Ectodermal cell (in vitro differentiated cells): Measurements from ENCODE around the gene TRANK1.

ENCODE experiments used
- H3K27ac ChIP-seq: 2 replicates; pipeline ENCODE4 v1.7.0; 2013; ENCODE audit warnings: mild to moderate bottlenecking, low read depth, low read length; ENCODE audit not compliant: insufficient read depth, poor library complexity, severe bottlenecking
- H3K27me3 ChIP-seq: 2 replicates; pipeline ENCODE4 v1.7.0; 2013; ENCODE audit warnings: mild to moderate bottlenecking, low read length; ENCODE audit not compliant: insufficient read depth, control insufficient read depth, poor library complexity, severe bottlenecking
- H3K36me3 ChIP-seq: one replicate; pipeline ENCODE4 v1.7.0; 2013; ENCODE audit warnings: low read length; ENCODE audit not compliant: control insufficient read depth, insufficient read depth
- H3K4me1 ChIP-seq: one replicate; pipeline ENCODE4 v1.7.0; 2013; ENCODE audit warnings: low read length; ENCODE audit not compliant: control insufficient read depth, insufficient read depth
- H3K4me3 ChIP-seq: 2 replicates; pipeline ENCODE4 v1.7.0; 2013; ENCODE audit warnings: low read depth, low read length, control low read depth; ENCODE audit not compliant: insufficient read depth
- H3K9me3 ChIP-seq: 2 replicates; pipeline ENCODE4 v1.7.0; 2013; ENCODE audit warnings: mild to moderate bottlenecking, low read length, moderate library complexity; ENCODE audit not compliant: control insufficient read depth
- WGBS, 2 experiments: methylation state at CpG; one replicate each; pipeline ENCODE4 v1.1.7; 2013; ENCODE audit warnings: missing lambda C conversion rate in 2 of 2; 5-methylcytosine and 5-hydroxymethylcytosine counted together

TRANK1 gene

GRCh38 chr3:36850743-36851142 lies 94.1 kb downstream of the TRANK1 start:
- Histone ChIP-seq H3K27ac (no peak overlapping the region), H3K4me1 (no peaks in the 10 kb centered on the region), H3K36me3 (no peaks in the 10 kb centered on the region), H3K9me3 (no peaks in the 10 kb centered on the region), H3K27me3 (no peaks in the 10 kb centered on the region), H3K4me3 (no peak overlapping the region)
- 88 to 92% methylated on average over 1 of the region's 1 CpG for WGBS, 2 experiments

DNA sequence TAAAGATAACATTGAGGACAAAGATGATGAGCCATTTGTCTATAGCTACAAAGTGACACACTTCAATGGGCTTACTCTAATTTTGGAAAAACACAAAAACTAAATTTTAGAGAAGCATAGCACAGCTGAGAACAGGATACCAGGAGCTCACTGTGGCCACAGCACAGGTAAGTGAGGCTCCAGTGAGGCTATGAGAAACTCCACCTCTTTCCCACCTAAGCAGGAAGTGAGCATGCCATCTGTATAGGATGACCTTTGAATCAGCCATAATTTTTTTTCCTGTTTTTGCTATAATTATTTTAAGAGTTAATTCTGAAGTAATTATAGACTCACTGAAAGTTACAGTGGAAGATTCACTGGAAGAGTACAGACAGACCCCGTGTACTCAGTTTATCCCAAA lies 98.4 kb downstream of the TRANK1 start:
- Histone ChIP-seq H3K27ac (no peak overlapping the region), H3K4me3 (no peak overlapping the region), H3K9me3 (no peaks in the 10 kb centered on the region), H3K27me3 (no peaks in the 10 kb centered on the region), H3K36me3 (peaks cover 6% of the 10 kb centered on the region), H3K4me1 (no peaks in the 10 kb centered on the region)
- 94 to 100% methylated on average over 1 of the region's 1 CpG for WGBS, 2 experiments

GRCh38 chr3:36843065-36844051 lies 101.5 kb downstream of the TRANK1 start:
- Histone ChIP-seq H3K27ac (no peak overlapping the region), H3K36me3 (peaks cover 11% of the 10 kb centered on the region), H3K9me3 (no peaks in the 10 kb centered on the region), H3K4me1 (no peaks in the 10 kb centered on the region), H3K27me3 (no peaks in the 10 kb centered on the region), H3K4me3 (no peak overlapping the region)
- WGBS, 2 experiments = 40 to 46% methylated on average over 4 of the region's 4 CpGs

DNA sequence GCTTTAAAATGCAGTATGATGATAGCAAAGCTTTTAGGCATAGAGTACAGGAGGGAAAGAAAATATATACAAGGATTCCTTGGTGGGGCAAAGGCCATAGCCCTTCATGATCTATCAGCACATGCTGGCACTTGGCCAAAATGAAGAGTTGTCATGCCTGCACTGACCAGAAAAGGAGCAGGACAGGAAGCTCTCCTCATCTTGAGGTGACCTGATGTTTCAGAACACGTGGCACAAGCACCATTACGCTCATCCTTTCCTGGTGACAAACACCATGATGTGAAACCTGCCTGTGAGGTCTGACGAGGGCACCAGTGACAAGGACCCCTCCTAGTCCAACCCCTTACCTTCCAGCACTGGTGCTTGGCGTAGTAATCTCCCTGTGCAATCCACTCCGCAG lies 102.6 kb downstream of the TRANK1 start:
- 94 to 95% methylated on average over 5 of the region's 5 CpGs for WGBS, 2 experiments
- Histone ChIP-seq H3K4me1 (no peaks in the 10 kb centered on the region), H3K36me3 (peaks cover 11% of the 10 kb centered on the region), H3K4me3 (no peak overlapping the region), H3K9me3 (no peaks in the 10 kb centered on the region), H3K27ac (no peak overlapping the region), H3K27me3 (no peaks in the 10 kb centered on the region)

GRCh38 chr3:36840453-36840921 lies 104.4 kb downstream of the TRANK1 start:
- Histone ChIP-seq H3K4me1 (no peaks in the 10 kb centered on the region), H3K9me3 (no peaks in the 10 kb centered on the region), H3K27me3 (no peaks in the 10 kb centered on the region), H3K36me3 (peaks cover 11% of the 10 kb centered on the region), H3K27ac (no peak overlapping the region), H3K4me3 (no peak overlapping the region)
- WGBS, 2 experiments = 92 to 94% methylated on average over 5 of the region's 5 CpGs

- H3K36me3 ChIP-seq = peaks cover 11% of the 10 kb centered on the region
- H3K4me3 ChIP-seq = no peak overlapping the region
- no peaks in the 10 kb centered on the region for H3K27me3 ChIP-seq
- WGBS, 2 experiments = 72 to 75% methylated on average over 3 of the region's 3 CpGs
- no peak overlapping the region for H3K27ac ChIP-seq
- H3K4me1 ChIP-seq = no peaks in the 10 kb centered on the region
- H3K9me3 ChIP-seq = no peaks in the 10 kb centered on the region
These were observed 107.8 kb downstream of the TRANK1 start for GRCh38 chr3:36837089-36837488.

- Histone ChIP-seq H3K27ac (no peak overlapping the region), H3K4me1 (no peaks in the 10 kb centered on the region), H3K9me3 (no peaks in the 10 kb centered on the region), H3K4me3 (no peak overlapping the region), H3K36me3 (no peaks in the 10 kb centered on the region), H3K27me3 (no peaks in the 10 kb centered on the region)
- 92% methylated on average over 10 of the region's 10 CpGs for WGBS, 2 experiments
These were observed 111.6 kb downstream of the TRANK1 start for GRCh38 chr3:36833160-36833814.

DNA sequence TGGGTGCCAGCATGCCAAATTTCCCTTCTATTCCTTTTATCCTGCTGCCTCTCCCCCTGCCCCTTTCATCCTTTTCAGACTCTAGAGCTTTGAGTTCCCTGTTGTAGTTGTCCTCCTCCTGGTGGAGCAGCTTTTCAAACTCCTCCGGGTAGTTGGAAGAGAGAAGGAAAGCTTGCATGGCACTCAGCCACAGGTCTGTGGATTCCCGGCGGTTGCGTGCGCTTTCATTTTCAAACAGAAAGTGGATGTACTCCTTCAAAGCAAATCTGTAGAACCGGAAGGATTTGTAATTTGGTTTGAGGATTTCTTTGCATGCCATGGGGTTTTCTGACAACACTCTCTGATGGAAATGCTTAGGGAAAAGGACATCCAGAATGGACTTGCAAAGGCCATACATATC lies 112.4 kb downstream of the TRANK1 start:
- H3K36me3 ChIP-seq = no peaks in the 10 kb centered on the region
- no peaks in the 10 kb centered on the region for H3K9me3 ChIP-seq
- H3K27ac ChIP-seq = no peak overlapping the region
- no peaks in the 10 kb centered on the region for H3K4me1 ChIP-seq
- no peaks in the 10 kb centered on the region for H3K27me3 ChIP-seq
- 94 to 97% methylated on average over 6 of the region's 6 CpGs for WGBS, 2 experiments
- H3K4me3 ChIP-seq = no peak overlapping the region

DNA sequence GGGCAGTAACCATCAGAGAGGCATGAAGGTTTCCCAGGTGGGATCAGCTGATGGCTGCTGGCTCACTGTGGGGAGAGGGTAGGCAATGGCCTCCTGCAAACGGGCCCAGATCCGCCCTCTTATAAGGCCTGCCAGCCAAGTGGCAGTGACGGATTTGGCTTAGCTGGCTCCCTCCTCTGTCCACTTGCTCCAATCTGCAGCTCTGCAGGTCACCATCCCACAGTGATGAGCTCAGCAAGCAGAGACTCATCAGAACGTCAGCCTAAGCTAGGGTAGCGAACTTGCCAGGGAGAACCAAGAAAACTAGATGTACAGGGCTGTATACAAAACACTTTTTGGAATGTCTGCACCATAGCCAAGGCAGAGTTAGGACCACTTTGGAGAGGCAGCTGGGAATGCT lies 117.7 kb downstream of the TRANK1 start:
- Histone ChIP-seq H3K36me3 (no peaks in the 10 kb centered on the region), H3K27me3 (no peaks in the 10 kb centered on the region)

DNA sequence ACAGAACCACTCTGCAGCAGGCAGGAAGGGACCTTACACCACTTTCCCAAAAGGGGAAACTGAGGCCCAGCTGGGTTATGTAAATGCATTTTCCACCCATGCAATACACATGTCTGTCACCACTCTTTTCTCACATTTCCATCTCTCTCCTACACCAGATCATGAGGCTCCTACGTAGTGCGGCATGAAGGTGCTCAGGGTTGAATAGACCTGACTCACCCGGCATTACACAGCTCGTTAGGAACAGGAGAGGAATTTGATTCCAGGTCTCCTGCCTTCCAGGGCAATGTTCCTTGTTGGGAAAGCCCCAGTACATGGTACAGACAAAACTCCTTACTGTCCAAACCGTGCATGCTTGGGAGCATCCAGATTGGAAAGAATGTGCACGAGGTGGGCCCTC lies 118.6 kb downstream of the TRANK1 start:
- no peaks in the 10 kb centered on the region for H3K36me3 ChIP-seq
- H3K4me1 ChIP-seq = no peaks in the 10 kb centered on the region
- no peaks in the 10 kb centered on the region for H3K27me3 ChIP-seq
- no peak overlapping the region for H3K27ac ChIP-seq
- 95% methylated on average over 6 of the region's 6 CpGs for WGBS, 2 experiments
- H3K9me3 ChIP-seq = no peaks in the 10 kb centered on the region
- no peak overlapping the region for H3K4me3 ChIP-seq

More for the DNA sequence above, 117.7 kb downstream of the TRANK1 start:
- Histone ChIP-seq H3K4me1 (no peaks in the 10 kb centered on the region), H3K27ac (no peak overlapping the region), H3K4me3 (no peak overlapping the region), H3K9me3 (no peaks in the 10 kb centered on the region)
- WGBS, 2 experiments = 84% methylated on average over 5 of the region's 5 CpGs
